OCI-LY1 (cell line): Measurements from ENCODE around the gene MMP24OS.

Experiments
- CTCF ChIP-seq: fragments of 200-600 bp; sonication (generic), shearing (Covaris generic); IDR thresholded peaks from 2 replicates; pipeline ENCODE4 v1.5.1; 2017; ENCODE audit warnings: mild to moderate bottlenecking, antibody characterized with exemption, low read length, moderate library complexity, mixed read lengths
- EZH2 ChIP-seq: fragments of 200-600 bp; sonication (generic), shearing (Covaris generic); IDR thresholded peaks from 2 replicates; pipeline ENCODE4 v1.8.0; 2017; ENCODE audit warnings: borderline replicate concordance, mixed run types, mild to moderate bottlenecking, antibody characterized with exemption, low read length, moderate library complexity, mixed read lengths

- no peak for TF ChIP-seq CTCF
- TF ChIP-seq EZH2, result no peak
Measured at GRCh38 chr20:35296101-35296554, 18.2 kb upstream of the MMP24OS start.
